Stimulated activated CD4-positive, alpha-beta T cell treated with anti-CD3 and anti-CD28 coated beads, Interleukin-2, amount 100 ng/mL, for 48 hours (primary cell): ENCODE data around the gene ARHGAP36.

Experiments used
- DNase-seq, 2 donors: peaks; one replicate each; pipeline ENCODE4 v3.0.0-alpha.2; 2020

The ARHGAP36 gene

GRCh38 chrX:131072871-131073571 lies 14.9 kb downstream of the ARHGAP36 start:
- no peak for DNase-seq

- DNase-seq, result no peak
Observed at GRCh38 chrX:131073607-131074006, 15.5 kb downstream of the ARHGAP36 start.

GRCh38 chrX:131081772-131082740 lies 23.9 kb downstream of the ARHGAP36 start:
- no peak for DNase-seq

- no peak for DNase-seq
Observed at GRCh38 chrX:131083510-131084142, 25.5 kb downstream of the ARHGAP36 start.

GRCh38 chrX:131084145-131084544 lies 26.0 kb downstream of the ARHGAP36 start:
- DNase-seq, result no peak

GRCh38 chrX:131136776-131137175 lies 78.6 kb downstream of the ARHGAP36 start:
- no peak for DNase-seq

- DNase-seq, result no peak
Observed at GRCh38 chrX:131139072-131139471, 80.9 kb downstream of the ARHGAP36 start.
